MM.1S (cell line): ENCODE measurements around the gene ST3GAL3.

ENCODE experiments used
- CTCF ChIP-seq: fragments of 300-600 bp; sonication (generic); IDR thresholded peaks from 2 replicates; pipeline ENCODE4 v1.5.1; 2016; ENCODE audit warnings: antibody characterized with exemption, low read length, mixed read lengths
- EZH2phosphoT487 ChIP-seq: fragments of 300-600 bp; sonication (generic); IDR thresholded peaks from 2 replicates; pipeline ENCODE4 v1.6.1; 2018; ENCODE audit warnings: antibody characterized with exemption, low read length

- TF ChIP-seq CTCF (no peak), EZH2phosphoT487 (no peak)
Measured at GRCh38 chr1:43980255-43981134, 273.2 kb downstream of the ST3GAL3 start.
